SU-DHL-6 (cell line): ENCODE data around the gene KLC4.

Source experiments
- H2AFZ ChIP-seq: fragments of 200-600 bp; sonication (generic); 2 replicates; pipeline ENCODE4 v1.6.1; 2014; ENCODE audit warnings: low read depth, mild to moderate bottlenecking, moderate library complexity, mixed read lengths, antibody characterized with exemption, low read length; ENCODE audit not compliant: severe bottlenecking
- H3F3A ChIP-seq: fragments of 200-600 bp; shearing (Covaris generic); 2 replicates; pipeline ENCODE4 v1.6.0; 2016; ENCODE audit warnings: antibody characterized with exemption, mild to moderate bottlenecking; ENCODE audit not compliant: insufficient read depth
- H3K27ac ChIP-seq: fragments of 200-600 bp; sonication (generic); 2 replicates; pipeline ENCODE4 v1.5.1; 2016; ENCODE audit warnings: low read depth, mild to moderate bottlenecking, low read length, moderate library complexity, mixed read lengths
- H3K27me3 ChIP-seq: fragments of 200-600 bp; sonication (generic), shearing (Covaris generic); 2 replicates; pipeline ENCODE4 v1.6.0; 2014; ENCODE audit warnings: mild to moderate bottlenecking, low read length
- H3K36me3 ChIP-seq: fragments of 200-600 bp; sonication (generic); 2 replicates; pipeline ENCODE4 v1.6.1; 2014; ENCODE audit warnings: mild to moderate bottlenecking, low read length, mixed read lengths
- H3K4me2 ChIP-seq: fragments of 300-600, 200-600 bp; shearing (Covaris generic), sonication (generic); 2 replicates; pipeline ENCODE4 v1.6.0; 2014; ENCODE audit warnings: low read length, low read depth, mild to moderate bottlenecking; ENCODE audit not compliant: poor library complexity, severe bottlenecking
- H3K4me3 ChIP-seq: fragments of 200-600 bp; sonication (generic); 2 replicates; pipeline ENCODE4 v1.5.1; 2014; ENCODE audit warnings: antibody characterized with exemption, low read length, mild to moderate bottlenecking, mixed read lengths; ENCODE audit not compliant: insufficient read depth, poor library complexity, severe bottlenecking
- H3K79me2 ChIP-seq: fragments of 200-600 bp; sonication (generic); 2 replicates; pipeline ENCODE4 v1.6.1; 2014; ENCODE audit warnings: mild to moderate bottlenecking, low read length, moderate library complexity; ENCODE audit not compliant: insufficient read depth
- H3K9ac ChIP-seq: fragments of 200-600 bp; sonication (generic); 2 replicates; pipeline ENCODE4 v1.7.0; 2014; ENCODE audit warnings: mild to moderate bottlenecking, low read length
- H3K9me2 ChIP-seq: fragments of 200-600 bp; sonication (generic); replicated peaks from 2 replicates; pipeline ENCODE4 v1.6.1; 2014; ENCODE audit warnings: low read length; ENCODE audit not compliant: insufficient read depth
- H3K9me3 ChIP-seq: fragments of 200-600 bp; sonication (generic); 2 replicates; pipeline ENCODE4 v1.6.1; 2014; ENCODE audit warnings: low read length, mixed read lengths; ENCODE audit not compliant: insufficient read depth
- H4K20me1 ChIP-seq: fragments of 200-600 bp; sonication (generic); 2 replicates; pipeline ENCODE4 v1.6.1; 2014; ENCODE audit warnings: low read depth, mild to moderate bottlenecking, antibody characterized with exemption, low read length, moderate library complexity, mixed read lengths
- CTCF ChIP-seq: fragments of 200-600 bp; sonication (generic); IDR thresholded peaks from one replicate; pipeline ENCODE4 v1.5.1; 2017; ENCODE audit warnings: antibody characterized with exemption, mild to moderate bottlenecking, low read length, moderate library complexity; ENCODE audit not compliant: insufficient read depth, poor library complexity, severe bottlenecking
- EZH2phosphoT487 ChIP-seq: fragments of 200-600 bp; sonication (generic), shearing (Covaris generic); conservative IDR thresholded peaks from 2 replicates; pipeline ENCODE4 v1.6.1; 2018; ENCODE audit warnings: mild to moderate bottlenecking, antibody characterized with exemption, low read length, moderate library complexity, mixed read lengths

KLC4 gene

DNA sequence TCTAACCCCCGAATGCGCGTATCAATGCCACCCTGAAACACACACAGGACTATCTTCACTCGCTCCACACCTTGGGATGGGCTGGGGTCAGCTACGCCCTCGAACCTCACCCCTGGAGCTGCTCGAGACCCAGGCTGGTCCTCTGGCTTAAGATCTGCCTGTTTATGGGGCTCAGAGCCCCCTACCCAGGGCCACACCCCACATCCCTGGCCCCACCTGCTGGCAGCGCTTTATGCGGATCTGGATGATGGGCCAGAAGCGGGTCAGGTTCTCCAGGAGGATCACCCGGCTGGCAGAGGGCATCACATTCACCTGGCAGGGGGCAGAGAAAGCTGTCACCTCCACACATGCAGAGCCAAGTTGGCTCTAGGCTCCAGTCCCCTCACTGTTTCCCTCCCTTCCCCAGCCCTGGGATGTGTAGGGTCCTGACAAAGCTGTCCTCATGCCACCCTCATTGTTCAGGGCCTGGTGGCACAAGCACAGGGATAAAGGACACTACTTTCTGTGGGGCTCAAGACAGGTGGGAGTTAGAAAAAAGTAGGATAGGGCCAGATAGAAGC is 14.0 kb upstream of the KLC4 start:
- Histone ChIP-seq H3K27ac (no peak overlapping the region), H2AFZ (no peak overlapping the region), H3K27me3 (no peaks in the 10 kb centered on the region), H4K20me1 (no peaks in the 10 kb centered on the region), H3K9me2 (no peaks in the 10 kb centered on the region), H3F3A (peaks cover 6% of the 10 kb centered on the region; the same call in 1 of the 2 replicates), H3K36me3 (no peaks in the 10 kb centered on the region), H3K9me3 (no peaks in the 10 kb centered on the region), H3K9ac (no peak overlapping the region), H3K4me2 (no peak overlapping the region), H3K4me3 (no peak overlapping the region), H3K79me2 (no peaks in the 10 kb centered on the region)
- TF ChIP-seq CTCF = no peak
- TF ChIP-seq EZH2phosphoT487 = no peak

DNA sequence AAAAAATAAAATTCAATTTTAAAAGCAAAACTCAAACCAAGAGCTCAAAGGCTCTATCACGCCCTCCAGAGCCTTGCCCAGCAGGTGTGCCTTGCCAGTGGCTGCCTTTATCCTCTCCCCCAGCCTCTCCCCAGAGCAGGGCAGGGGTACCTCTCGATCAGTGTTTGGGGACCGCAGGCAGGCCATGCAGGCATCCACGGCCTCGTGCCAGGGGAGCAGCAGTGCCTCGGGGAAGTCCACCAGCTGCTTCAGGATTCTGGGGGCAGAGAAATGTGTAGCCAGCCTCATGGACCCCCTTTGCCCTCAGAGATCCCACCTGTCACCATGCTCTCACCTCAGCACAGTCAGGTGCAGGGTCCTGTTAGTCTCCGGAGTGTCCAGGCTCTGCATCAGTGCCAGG is 11.4 kb upstream of the KLC4 start:
- Histone ChIP-seq H3K4me2 (no peak overlapping the region), H4K20me1 (no peaks in the 10 kb centered on the region), H3K9me2 (no peaks in the 10 kb centered on the region), H3K27ac (no peak overlapping the region), H3K27me3 (no peaks in the 10 kb centered on the region), H3K79me2 (no peaks in the 10 kb centered on the region; the same call in 1 of the 2 replicates), H3F3A (peaks cover 6% of the 10 kb centered on the region; the same call in 1 of the 2 replicates), H3K4me3 (no peak overlapping the region), H3K36me3 (no peaks in the 10 kb centered on the region), H3K9me3 (no peaks in the 10 kb centered on the region), H2AFZ (no peak overlapping the region), H3K9ac (no peak overlapping the region)
- no peak for TF ChIP-seq EZH2phosphoT487
- TF ChIP-seq CTCF = no peak

GRCh38 chr6:43050981-43051380 is 8.4 kb upstream of the KLC4 start:
- H3K36me3 ChIP-seq = no peaks in the 10 kb centered on the region
- H3K9ac ChIP-seq = no peak overlapping the region
- H3K27ac ChIP-seq = no peak overlapping the region
- no peak overlapping the region for H3K4me2 ChIP-seq
- H4K20me1 ChIP-seq = no peaks in the 10 kb centered on the region
- H3K79me2 ChIP-seq = no peaks in the 10 kb centered on the region; the same call in 1 of the 2 replicates
- no peaks in the 10 kb centered on the region for H3K9me3 ChIP-seq
- H3K9me2 ChIP-seq = no peaks in the 10 kb centered on the region
- H3K4me3 ChIP-seq = no peak overlapping the region
- no peak for TF ChIP-seq EZH2phosphoT487
- no peak for TF ChIP-seq CTCF
- no peak overlapping the region for H2AFZ ChIP-seq
- H3F3A ChIP-seq = peaks cover 10% of the 10 kb centered on the region; the same call in 1 of the 2 replicates
- no peaks in the 10 kb centered on the region for H3K27me3 ChIP-seq
